Islet of Langerhans (tissue), 1 donor: ENCODE data around the gene FAM107B.
A peak's percentile ranks its signal among the peaks of the same experiment; 100 is the strongest.
"Not testable (repeated sequence)": the region's sequence is repeated elsewhere in the genome, so short reads cannot be mapped to it uniquely, and the experiment has no call there.

ENCODE experiments used
- FAIRE-seq: peaks from one replicate; lab custom pipeline; 2011; peaks lifted over from hg19 to GRCh38; lab: Jason Lieb, UNC

The FAM107B gene

DNA sequence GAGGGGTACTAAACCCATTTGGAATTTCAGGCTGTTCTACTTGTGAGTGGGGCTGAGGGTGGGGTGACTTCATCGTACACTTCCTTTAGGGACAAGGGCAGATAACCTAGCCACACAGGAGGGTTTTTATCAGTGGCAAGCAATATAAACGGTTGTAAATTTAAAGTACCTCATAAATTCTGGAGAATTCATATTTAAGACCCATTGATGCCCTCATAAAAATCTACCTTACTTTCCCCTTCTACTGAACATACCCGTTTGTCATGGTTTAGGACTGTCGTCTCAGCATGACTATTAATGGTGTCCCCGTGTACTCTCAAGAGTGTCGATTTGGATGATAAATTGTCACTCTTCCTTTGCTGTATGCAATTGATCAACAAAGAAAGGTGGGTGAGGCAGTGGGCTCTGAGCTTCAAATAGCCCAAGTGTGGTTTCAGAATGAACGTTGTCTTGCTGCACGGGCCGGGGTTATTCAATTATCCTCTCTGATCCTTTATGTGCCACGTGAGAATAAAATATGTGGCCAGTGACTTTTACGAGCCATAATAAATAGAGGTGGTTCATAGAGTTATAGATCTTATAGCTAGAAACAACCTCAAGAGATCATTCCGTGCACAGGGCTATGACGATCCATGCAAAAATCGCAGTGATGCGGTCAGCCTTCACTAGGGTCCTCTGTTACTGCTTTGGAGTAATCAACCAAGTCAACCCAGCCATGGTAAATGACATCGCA, 82.2 kb downstream of the FAM107B start:
- no peak for FAIRE-seq

DNA sequence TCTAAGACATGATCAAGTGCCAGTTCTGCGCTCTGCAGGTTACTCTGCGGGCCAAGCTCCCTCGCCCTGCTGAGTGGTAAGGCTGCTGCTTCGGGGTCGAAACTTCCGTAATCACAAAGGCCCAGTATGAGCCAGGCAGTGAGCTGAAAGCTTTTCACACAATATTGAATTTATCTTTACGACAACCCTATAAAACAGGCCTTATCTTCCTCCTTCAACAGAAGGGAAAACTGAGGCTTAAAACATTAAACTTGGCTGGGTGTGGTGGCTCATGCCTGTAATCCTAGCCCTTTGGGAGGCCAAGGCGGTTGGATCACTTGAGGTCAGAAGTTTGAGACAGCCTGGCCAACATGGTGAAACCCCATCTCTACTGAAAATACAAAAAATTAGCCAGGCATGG, 83.3 kb downstream of the FAM107B start:
- no peak for FAIRE-seq

DNA sequence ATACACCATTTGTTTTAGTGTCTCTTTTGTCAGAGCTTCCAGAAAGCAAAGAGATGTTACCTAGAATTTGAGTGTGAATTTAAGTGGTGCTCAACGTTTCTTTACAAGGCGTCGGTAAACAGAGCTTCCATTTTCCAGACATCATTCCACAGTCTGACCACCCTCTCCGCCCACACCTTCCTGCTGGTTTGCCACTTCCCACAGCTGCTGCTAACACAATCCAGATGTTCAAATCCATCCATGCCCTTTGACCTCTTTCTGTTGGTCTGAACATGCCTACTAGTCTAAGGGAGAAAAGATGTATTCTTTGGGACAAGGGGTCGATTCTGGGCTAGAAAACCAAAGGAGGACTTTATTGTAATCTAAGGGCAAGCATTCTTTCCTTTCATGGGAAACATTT, 86.1 kb downstream of the FAM107B start:
- no peak for FAIRE-seq

DNA sequence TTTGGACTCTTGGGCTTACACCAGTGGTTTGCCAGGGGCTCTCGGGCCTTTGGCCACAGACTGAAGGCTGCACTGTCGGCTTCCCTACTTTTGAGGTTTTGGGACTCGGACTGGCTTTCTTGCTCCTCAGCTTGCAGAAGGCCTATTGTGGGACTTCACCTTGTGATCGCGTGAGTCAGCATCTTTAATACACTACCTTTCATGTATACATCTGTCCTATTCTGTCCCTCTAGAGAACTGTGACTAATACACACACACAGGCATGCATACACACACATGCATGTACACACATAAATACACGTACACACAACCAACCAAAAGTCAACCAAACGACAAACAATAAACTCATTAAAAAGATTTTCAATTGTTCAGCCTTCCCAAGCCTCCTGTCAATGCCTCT, 86.5 kb downstream of the FAM107B start:
- not testable (repeated sequence) for FAIRE-seq

DNA sequence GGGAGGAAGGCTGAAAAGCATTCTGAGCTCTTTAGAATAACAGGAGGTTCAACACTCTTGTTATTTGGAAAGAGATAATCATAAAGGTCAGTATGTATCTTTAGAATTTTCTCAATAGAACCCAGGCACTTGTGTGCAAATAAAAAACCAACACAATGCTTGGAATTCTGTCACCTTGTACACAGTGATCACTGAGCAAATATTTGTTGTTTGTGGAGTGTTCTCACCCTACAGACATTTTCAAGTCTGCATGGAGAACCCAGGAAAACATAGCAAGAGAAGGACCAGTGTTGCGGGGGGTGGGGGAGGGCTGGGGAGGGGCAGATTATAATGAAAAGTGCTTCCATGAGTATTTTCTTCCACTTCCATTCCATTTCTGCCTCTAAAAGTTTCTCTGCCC, 87.4 kb downstream of the FAM107B start:
- FAIRE-seq, result no peak

DNA sequence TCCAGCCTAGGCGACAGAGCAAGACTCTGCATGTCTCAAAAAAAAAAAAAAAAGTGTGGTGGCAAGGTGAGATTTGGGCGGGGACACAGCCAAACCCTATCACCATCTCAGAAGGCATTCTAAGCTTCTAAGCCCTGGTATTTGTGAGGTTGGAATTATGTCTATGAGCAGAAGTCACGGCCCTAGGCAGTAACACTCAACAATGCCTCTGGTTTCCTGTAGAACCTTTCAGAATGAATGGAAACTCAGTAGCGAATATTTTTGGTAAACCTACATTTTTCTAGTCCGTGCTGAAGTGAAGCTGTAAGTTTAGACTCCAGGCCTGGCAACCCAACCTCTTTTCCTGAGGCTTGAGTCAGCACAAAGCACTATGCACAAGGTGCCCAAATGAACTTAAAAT, 88.3 kb downstream of the FAM107B start:
- FAIRE-seq, result no peak

DNA sequence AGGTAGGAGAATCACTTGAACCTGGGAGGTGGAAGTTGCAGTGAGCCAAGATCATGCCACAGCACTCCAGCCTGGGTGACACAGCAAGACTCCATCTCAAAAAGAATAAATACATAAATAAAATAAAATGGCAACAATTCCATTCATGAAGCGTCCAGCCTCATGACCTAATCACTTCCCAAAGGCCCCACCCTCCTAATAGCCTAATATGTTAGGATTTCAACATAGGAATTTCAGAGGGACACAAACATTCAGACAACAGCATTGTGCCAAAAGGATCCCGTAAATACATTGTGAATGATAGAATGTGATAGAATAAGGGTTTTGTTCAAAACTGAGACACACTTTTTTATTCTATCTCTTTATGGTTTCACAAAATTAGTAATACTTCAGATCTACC, 90.3 kb downstream of the FAM107B start:
- FAIRE-seq, result no peak

DNA sequence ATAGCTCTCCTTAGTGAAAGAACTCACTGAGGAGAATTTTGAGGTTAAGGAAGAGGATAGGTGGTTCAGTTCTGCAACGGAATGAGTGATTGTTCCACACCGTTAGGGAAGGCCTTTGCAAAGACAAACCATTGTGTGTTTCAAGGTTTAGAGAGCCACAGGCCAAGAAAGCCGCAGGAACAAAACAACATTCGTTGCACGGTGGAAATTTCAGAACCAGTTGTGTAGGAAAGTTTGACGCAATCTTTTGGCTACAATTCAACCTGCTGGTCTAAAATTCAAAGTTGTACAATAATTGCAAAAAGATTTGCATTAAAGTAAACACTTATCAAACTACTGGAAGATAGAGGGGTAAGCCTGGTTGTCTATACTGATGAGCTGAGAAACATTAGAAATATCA, 91.4 kb downstream of the FAM107B start:
- FAIRE-seq, result no peak

DNA sequence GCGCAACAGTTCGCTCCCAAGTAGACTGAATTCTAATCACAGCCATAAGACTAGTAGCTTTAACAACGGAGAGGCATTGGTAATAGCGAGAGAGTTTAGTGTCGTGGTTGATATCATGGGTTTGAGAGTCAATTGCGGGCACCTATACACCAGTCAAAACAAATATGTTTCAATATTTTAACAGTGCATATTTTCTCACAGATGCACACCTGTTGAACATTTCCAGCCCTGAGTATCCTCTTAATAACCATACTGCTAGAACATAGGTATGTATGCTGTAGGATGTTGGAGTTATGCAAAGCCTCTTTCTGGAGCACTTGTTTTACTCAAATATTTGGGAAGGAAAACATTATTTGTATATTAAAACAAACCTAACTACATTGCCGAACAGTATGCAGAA, 92.9 kb downstream of the FAM107B start:
- FAIRE-seq, result no peak

DNA sequence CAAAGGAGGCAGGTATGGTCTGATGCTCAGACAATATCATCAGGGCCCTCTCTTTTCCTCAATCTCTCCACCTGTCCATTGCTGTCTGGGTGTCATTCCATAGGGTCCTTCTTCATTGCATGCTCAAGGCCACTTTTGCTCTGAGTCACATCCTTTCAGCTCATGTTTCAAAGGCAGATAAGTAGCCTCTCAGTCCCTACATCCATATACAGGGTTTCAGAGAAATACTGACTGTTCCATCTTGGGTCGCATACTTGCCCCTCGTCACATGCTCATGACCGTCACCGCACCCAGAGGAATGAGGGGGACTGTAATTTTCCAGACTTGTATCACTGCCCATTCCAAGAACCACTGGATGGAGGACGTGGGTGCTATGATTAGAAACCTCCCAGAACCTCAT, 93.4 kb downstream of the FAM107B start:
- no peak for FAIRE-seq

DNA sequence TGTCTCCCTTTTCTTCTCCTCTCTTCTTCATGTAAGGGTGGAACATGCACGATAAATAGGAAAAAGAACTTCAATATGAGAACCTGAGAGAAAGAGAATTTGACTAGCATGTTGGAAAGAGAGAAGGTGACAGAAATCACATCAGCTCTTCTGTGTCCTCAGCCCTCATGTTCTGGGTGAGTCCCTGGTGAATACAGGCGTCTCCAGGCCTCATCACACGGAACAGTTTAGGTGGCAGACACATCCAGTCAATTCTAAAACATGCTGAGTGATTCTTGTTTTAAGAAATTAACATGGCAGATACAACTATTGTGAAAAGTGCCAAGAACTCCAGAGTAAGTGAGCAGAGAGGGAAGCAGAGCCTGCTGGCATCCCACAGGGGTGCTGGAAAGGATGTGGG, 96.1 kb downstream of the FAM107B start:
- no peak for FAIRE-seq

DNA sequence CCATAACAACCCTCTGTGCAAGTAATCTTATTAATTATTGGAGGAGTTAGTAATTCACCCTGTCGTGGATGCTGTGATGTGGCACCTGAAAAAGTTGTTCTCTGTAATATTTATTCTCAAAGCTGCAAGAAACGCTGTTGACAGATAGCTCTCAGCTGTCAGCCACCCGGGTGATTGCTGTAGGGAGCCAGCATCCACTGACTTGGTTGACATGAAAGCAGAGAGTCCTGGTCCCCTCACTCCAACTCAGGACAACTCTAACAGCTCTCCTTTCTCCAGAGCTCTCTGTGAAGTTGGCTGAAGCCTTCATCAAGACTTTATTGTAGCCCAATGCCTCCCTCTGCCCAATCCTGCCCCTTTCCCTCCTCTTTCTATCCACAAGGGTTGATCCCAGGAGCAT, 98.0 kb downstream of the FAM107B start:
- no peak for FAIRE-seq

DNA sequence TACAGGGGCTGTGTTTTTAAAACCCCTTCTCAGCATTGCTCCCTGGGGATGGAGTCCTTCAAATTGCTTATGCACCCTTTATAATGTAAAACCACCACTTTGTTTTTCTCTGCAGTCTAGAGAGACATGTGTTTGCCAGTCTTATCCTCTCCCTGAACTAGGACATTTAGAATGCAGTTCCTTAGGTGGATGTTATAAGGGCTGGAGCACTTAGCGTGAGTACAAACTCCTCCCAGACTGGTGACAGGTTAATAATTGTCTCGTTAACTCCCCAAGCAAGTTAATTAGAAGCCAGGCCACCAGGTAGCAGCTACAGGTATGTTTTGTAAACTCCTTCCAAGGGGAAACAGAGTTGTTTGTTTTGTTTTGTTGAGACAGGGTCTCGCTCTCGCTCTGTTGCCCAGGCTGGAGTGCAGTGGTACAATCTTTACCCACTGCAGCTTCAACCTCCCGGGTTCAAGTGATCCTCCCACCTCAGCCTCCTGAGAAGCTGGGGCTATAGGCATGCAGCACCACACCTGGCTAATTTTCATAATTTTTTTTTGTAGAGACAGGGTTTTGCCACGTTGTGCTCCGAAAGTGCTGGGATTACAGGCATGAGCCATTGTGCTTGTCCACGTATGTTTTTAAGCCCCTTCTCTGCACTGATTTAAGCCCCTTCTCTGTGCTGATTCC, 100.2 kb downstream of the FAM107B start:
- no peak for FAIRE-seq

DNA sequence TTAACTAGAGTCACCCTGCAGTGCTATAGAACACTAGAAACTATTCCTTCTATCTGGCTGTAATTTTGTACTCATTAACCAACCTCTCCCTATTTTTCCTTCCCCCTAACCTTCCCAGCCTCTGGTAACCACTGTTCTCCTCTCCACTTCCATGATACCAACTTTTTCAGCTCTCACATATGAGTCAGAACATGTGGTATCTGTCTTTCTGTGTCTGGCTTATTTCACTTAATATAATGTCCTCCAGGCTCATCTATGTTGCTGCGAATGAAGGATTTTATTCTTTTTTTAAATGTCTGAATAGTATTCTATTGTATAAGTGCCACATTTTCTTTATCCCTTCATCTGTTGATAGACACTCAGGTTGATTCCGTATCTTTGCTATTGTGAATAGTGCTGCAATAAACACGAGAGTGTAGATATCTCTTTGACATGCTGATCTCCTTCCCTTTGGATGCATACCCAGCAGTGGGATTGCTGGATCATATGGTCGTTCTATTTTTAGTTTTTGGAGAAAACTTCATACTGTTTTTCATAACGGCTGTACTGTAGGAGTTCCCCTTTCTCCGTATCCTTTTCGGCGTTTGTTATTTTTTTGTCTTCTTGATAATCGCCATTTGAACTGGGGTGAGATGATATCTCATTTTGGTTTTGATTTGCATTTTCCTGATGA, 101.4 kb downstream of the FAM107B start:
- peak; percentile 9 for FAIRE-seq

DNA sequence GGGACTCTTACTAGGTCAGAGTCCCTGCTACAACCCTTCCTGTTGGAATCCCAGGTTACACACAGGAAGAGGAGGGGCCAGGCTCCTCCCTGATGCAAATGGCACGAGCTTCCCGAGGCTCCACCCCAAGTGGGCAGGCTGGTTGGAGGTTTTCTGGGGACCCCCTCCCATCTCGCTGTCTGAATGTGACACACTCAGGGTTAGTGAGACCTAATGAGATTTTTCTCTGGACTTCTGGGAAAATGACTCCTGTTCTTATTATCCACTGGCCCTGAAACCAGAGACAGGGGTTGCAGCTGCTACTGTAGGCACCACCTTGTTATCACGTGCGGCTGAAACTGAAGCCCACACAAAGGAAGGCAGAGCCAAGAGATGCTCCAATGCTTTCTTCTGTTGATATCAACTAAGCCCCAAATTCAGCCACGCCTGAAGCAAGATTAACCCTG, 103.3 kb downstream of the FAM107B start:
- no peak for FAIRE-seq

DNA sequence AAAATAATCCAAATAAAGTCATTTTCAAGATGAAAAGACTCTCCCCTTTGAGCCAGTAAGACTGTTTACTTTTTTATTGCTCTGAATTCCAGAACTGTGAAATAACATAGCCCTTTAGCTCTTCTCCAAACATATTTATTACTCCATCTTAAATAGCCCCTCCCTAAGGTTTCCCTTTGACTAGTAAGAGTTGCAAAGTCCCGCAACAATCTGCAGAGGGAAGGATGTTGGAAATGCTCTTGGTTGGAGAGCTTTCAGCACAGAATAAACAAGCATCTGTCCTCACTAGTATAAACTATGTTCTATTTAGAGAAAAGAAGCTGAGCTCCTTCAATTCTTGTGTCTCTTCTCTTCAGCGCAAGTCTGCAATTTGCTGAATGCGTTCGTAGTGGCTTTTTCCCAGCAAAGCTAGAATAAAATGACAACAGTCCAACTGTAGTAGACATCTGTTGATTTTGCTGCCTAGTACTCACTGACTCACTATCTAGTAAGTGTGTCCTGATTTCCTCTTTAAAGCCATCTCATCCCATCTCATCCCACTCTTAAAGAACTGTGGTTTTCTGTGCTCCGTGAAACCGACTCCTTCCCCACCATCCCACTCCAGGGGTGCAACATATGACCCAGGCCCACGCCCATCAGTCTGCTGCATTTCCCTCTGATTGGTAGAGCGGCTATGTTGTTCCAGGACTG, 104.0 kb downstream of the FAM107B start:
- FAIRE-seq, result no peak

DNA sequence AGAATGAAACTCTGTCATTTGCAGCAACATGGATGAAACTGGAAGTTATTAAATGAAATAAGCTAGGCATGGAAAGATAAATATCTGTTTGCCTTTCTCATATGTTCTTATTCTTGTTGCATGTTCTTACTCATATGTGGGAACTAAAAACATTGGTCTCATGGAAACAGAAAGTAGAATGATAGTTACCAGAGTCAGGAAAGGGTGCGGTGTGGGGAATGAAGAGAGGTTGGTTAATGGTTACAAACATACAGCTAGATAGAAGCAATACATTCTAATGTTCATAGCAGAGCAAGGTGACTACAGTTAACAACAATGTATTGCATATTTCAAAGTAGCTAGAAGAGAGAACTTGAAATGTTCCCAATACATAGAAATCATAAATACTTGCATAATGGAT, 105.1 kb downstream of the FAM107B start:
- FAIRE-seq, result no peak

DNA sequence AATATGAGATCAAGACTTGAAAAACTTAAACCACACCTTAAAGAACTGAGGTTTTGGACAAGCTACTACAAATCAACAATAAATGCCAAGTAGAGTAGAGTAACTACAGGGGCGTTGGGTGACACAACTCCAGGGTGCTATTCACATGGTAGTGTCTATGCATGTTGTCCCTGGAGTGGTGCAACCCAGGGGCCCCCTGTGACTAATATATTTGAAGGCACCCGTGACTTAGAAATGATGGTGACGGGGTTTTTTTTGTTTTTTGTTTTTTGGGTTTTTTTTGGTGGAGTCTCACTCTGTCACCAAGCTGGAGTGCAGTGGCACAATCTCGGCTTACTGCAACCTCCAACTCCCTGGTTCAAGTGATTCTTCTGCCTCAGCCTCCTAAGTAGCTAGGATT, 106.9 kb downstream of the FAM107B start:
- no peak for FAIRE-seq

DNA sequence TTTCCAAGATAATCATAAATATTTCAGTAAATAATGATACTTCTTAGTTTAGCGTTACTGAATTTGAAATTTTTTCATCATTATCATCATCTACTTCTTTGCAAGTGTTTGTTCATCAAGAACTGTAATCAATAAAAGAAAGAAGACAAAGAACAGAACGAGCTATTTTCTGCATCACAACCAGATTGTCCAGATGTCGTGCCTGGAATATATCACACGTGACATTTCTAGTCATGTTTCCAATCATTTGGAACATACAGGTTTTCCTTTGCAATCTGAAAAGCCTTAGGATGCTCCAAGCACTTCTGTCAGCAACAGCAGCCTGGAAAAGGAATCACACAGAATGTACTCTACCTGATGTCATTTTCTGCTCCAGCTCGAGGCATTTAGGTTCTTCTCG, 107.4 kb downstream of the FAM107B start:
- FAIRE-seq, result no peak

DNA sequence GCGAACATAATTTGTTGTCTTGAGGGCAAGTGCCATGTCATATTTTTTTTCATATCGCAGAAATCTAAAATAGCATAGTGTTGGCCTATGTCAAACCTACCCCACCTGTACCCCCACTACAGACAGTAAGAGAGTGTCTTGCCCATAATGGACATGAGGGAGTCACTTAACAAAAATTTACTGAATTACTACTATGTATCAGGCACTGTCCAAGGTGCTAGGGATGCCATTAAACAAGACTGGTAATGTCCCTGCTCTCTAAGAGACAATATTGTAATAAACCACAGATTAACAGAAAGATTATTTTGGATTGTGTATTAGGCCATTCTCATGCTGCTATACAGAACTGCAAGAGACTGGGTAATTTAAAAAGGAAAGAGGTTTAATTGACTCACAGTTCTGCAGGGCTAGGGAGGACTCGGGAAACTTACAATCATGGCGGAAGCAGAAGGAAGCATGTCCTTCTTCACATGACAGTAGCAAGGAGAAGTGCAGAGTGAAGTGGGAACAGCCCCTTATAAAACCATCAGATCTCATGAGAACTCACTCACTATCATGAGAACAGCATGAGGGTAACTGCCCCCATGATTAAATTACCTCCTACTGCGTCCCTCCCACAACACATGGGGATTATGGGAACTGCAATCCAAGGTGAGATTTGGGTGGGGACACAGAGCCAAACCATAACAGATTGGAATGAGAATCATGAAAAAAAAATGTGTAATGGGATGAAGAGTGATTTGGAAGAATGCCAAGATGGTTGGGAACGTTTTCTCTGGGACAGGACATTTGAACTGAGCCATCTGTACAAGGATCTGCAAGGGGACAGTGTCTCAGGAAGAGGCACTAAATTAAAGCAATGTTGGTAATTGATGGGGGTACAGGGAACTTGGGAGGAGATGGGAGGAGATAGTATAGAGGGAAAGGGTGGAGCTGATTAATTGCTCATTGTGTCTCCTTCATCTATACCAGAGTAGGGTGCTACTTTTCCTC, 108.5 kb downstream of the FAM107B start:
- FAIRE-seq, result no peak

DNA sequence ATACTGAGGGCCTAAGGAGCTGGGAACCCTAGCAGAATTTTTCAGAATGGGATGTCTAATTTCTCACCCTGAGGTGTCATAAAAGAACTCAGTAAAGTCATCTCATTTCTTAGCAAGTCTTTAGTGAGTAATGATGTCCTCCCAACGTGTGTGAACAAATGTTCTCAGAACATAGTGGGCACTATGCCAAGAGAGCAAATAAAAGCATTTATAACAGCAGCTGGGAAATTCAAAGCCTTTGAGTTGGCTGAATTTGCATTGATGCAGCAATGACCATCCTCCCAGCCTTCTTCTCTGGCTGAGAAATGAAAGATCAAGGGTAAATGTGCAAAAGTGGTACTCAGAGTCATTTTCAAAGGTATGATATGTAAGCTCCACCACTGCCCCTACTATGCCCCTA, 109.4 kb downstream of the FAM107B start:
- no peak for FAIRE-seq

DNA sequence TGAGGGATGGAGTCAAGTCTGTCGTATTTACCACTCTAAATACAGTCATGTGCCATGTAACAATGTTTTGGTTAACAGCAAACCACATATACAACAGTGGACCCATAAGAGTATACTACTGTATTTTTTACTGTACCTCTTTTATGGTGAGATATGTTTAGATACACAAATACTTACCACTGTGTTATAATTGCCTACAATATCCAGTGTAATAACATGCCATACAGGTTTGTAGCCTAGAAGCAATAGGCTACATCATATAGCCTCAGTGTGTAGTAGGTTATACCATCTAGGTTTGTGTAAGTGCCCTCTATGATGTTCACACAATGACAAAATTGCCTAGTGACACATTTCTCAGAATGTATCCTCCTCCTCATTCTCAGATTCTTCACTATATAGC, 110.4 kb downstream of the FAM107B start:
- FAIRE-seq, result no peak
